ENCODE measurements around the gene NFATC2. TPM values are rescaled to one million over a fixed set of nuclear protein-coding genes. Genes with fewer than 3 reads are reported as not detected.
"Not testable (repeated sequence)": the region's sequence is repeated elsewhere in the genome, so short reads cannot be mapped to it uniquely, and the experiment has no call there.

The NFATC2 gene
- total RNA-seq, 2 experiments from 2014 or later, result 53.3 to 56.9 TPM

DNA sequence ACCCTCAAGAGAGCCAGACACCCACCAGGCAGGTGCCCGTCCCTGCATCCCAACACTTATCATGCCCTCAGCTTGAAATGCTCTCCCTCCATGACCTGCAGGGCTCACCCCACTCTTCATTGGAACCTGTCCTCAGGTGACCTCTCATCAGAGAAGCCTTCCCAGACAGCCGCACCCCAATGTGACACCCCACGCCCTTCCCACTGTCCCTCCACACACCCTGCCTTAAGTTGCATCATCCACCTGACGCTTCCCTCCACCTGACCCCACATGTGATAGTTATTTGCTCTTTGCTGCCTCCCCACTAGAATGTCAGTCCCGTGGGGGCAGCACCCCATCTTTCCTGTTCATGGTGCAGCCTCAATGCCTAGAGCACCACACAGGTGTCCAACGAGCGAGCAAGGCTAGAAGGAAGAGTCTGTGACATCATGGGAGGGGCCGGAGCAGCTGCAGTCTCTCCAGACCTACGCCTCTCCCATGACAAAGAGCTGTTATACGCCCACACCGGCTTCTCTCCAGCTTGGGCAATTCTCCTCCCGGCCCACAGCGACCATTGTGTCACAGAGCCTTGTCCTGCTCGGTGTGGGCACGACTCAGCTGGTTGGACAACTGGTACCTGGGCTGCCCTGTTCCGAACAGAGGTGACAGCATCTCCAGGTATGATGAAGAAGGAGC is 58.2 kb downstream of the NFATC2 start:
- peaks cover 81% of the 10 kb centered on the region for H3K4me1 Mint-ChIP-seq
- H3K27me3 Mint-ChIP-seq, result no peaks in the 10 kb centered on the region
- peak overlapping the region; percentile 21 for H3K27ac Mint-ChIP-seq
- no peak for DNase-seq
- ChIA-PET POLR2A (no interaction called here), CTCF (no interaction called here)
- no peak overlapping the region for H3K4me3 Mint-ChIP-seq
- peaks cover 81% of the 10 kb centered on the region for H3K36me3 Mint-ChIP-seq (ENCODE audit: low read depth)
- no peaks in the 10 kb centered on the region for H3K9me3 Mint-ChIP-seq

DNA sequence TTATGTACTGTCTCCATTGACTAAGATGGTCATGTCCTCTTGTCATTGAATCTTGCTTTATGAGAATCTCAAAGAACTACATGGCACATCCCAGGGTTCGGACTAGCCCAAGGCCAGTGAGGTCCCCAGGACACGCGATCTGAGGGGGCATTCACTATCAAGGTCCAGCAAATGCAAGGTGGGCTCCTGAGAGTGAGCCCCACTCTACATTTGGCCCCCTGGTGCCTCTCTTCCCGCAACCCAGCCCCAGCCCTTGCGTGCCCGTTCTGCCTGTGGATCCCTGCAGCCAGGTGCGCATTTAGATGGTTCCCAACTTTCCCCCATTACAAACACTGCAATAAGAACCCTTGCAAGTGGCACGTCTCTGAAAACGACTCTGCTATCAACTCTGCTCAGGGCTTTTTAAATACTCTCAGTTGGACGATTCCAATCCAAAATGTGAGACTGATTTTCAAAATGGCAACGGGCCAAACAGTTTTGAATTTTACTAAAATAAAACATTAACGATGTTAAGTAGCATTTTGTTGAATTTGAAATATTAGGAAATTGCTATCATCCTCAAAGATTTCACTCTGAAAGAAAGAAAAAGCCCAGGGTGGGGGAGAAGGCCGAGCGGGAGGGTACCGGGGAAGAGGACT is 59.6 kb downstream of the NFATC2 start:
- peaks cover 83% of the 10 kb centered on the region for H3K36me3 Mint-ChIP-seq (ENCODE audit: low read depth)
- peaks cover 87% of the 10 kb centered on the region for H3K4me1 Mint-ChIP-seq
- DNase-seq, result no peak
- ChIA-PET POLR2A (interaction anchor here (1.8 to 2.1 kb wide), 2 partner anchors 11 to 83 kb away, joined by 4 to 23 read pairs; no protein-coding TSS in a partner anchor), CTCF (interaction anchor here (2.3 kb wide), 1 partner anchor 112 kb away, joined by 12 read pairs; no protein-coding TSS in a partner anchor)
- H3K4me3 Mint-ChIP-seq, result no peak overlapping the region
- H3K9me3 Mint-ChIP-seq, result no peaks in the 10 kb centered on the region
- peak overlapping the region; percentile 38 for H3K27ac Mint-ChIP-seq
- H3K27me3 Mint-ChIP-seq, result no peaks in the 10 kb centered on the region

DNA sequence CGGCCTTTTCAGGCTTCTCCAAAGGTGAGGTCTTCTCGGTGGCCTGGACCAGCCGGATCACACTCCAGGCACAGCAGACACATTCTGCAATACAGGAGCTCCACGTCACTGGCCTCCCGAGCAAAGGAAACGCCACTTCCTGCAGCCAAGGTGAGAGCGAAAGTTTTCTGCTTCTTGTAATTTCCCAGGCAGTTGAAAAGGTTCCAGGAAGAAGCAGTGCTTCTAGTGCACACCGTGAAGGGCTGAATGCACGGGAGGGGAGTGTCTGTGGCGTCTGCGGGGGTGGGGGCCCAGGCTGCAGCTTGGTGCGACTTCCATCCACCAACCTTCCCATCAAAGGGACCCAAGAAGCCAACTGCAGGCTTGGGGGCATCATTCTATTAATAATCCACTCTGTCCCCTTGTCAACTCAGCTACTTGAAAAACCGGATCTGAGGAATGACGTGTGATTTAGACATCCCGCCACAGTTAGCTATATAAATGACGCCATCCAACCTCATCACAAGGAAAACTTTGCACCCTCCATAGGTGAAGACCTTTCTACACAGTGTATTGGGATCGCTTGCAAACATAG is 61.1 kb downstream of the NFATC2 start:
- Mint-ChIP-seq H3K4me3 (peak overlapping the region; percentile 58), H3K9me3 (peaks cover 3% of the 10 kb centered on the region), H3K27ac (peak overlapping the region; percentile 80), H3K27me3 (no peaks in the 10 kb centered on the region), H3K36me3 (ENCODE audit: low read depth) (peaks cover 78% of the 10 kb centered on the region), H3K4me1 (peaks cover 88% of the 10 kb centered on the region)
- ChIA-PET POLR2A (interaction anchor here (0.7 to 2.7 kb wide), 13 partner anchors 11 to 523 kb away, joined by 3 to 23 read pairs (median 4); partner anchors contain the start of genes DPM1, MOCS3 and NFATC2), CTCF (interaction anchor here (0.6 to 2.3 kb wide), 4 partner anchors 12 to 115 kb away, joined by 3 to 12 read pairs (median 4); no protein-coding TSS in a partner anchor)
- DNase-seq, result peak; percentile 63

DNA sequence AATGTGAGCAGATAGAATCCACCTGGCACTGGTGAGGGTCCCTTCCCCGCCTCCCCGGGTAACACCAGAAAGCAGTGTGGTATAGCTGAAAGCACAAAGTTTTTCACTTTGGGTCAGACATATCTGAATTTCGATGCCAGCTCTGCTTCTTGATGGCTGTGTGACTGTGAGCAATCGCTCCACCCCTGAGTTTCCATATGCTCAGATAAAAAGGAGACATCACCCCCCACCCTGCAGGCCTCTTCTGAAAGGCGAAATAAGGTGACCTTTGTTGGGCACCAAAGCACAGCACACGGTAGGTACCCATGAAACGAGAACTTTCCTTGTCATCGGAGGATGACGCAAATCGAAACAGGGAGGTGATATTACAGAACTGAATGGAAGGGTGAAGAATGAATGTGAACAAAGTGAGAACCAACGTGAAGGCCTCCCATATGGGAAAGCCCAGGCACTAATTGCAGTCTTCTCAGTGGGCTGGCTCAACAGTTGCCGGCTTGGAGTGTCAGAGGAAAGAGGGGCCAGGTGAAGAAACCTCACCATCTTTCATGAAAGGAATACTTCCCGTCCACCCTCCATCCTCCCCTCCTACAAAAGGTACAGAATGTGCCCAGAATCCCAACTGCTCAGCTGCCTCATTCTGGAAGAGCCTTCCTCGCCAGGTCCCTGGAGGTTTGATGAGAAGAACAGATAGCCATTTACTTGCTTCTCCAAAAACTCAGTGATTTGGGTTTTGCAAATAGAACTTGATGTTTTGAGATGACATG is 61.8 kb downstream of the NFATC2 start:
- Mint-ChIP-seq H3K9me3 (peaks cover 3% of the 10 kb centered on the region), H3K36me3 (ENCODE audit: low read depth) (peaks cover 76% of the 10 kb centered on the region), H3K27me3 (no peaks in the 10 kb centered on the region), H3K4me1 (peaks cover 86% of the 10 kb centered on the region), H3K27ac (peak overlapping the region; percentile 80), H3K4me3 (peak overlapping the region; percentile 58)
- ChIA-PET CTCF (interaction anchor here (2.3 kb wide), 1 partner anchor 114 kb away, joined by 12 read pairs; no protein-coding TSS in a partner anchor), POLR2A (interaction anchor here (0.7 to 2.7 kb wide), 13 partner anchors 10 to 523 kb away, joined by 3 to 23 read pairs (median 4); partner anchors contain the start of genes DPM1, MOCS3 and NFATC2)
- DNase-seq, result peak; percentile 50

DNA sequence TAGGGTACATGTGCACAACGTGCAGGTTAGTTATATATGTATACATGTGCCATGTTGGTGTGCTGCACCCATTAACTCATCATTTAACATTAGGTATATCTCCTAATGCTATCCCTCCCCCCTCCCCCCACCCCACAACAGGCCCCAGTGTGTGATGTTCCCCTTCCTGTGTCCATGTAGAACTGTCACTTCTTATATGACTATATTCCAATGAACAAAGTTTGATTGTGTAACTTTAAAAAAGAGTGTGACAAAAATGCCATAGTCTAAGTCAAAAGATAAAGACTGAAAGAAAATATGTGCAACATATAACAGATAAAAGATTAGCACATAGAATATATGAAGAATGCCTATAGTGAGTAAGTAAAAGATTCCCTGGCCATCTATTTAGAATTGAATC is 66.4 kb downstream of the NFATC2 start:
- H3K4me3 Mint-ChIP-seq, DNase-seq, H3K27me3 Mint-ChIP-seq, H3K27ac Mint-ChIP-seq, H3K9me3 Mint-ChIP-seq, CTCF ChIA-PET: not testable (repeated sequence)
- Mint-ChIP-seq H3K4me1 (peaks cover 77% of the 10 kb centered on the region), H3K36me3 (ENCODE audit: low read depth) (peaks cover 74% of the 10 kb centered on the region)
- POLR2A ChIA-PET, result interaction anchor here (0.6 to 0.9 kb wide), 2 partner anchors 10 to 22 kb away, joined by 3 to 4 read pairs; no protein-coding TSS in a partner anchor

DNA sequence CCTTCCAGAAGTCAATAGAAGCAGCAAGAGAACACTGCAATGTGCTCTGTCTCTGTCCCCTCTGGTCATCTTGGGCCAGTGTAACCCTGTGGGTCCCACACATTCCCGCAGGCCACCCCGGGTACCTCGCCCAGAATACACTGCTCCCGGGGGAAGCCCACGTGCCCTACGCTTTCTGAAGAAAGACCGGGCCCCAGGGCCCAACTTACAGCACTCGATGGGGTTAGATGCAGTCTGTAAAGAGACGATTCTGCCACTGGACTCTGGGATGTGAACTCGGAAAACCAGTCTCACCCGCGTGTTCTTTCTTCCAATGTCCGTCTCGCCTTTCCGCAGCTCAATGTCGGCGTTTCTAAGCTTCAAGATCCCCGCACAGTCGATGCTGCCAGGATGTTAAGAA is 68.7 kb downstream of the NFATC2 start:
- Mint-ChIP-seq H3K36me3 (ENCODE audit: low read depth) (peaks cover 82% of the 10 kb centered on the region), H3K27ac (no peak overlapping the region), H3K4me1 (peaks cover 76% of the 10 kb centered on the region), H3K9me3 (peaks cover 3% of the 10 kb centered on the region), H3K27me3 (no peaks in the 10 kb centered on the region), H3K4me3 (no peak overlapping the region)
- CTCF ChIA-PET, result interaction anchor here (1.7 kb wide), 1 partner anchor 122 kb away, joined by 3 read pairs; no protein-coding TSS in a partner anchor
- POLR2A ChIA-PET, result interaction anchor here (1.1 to 1.7 kb wide), 3 partner anchors 9 to 68 kb away, joined by 3 to 5 read pairs (median 3); partner anchors contain the start of gene NFATC2
- no peak for DNase-seq

DNA sequence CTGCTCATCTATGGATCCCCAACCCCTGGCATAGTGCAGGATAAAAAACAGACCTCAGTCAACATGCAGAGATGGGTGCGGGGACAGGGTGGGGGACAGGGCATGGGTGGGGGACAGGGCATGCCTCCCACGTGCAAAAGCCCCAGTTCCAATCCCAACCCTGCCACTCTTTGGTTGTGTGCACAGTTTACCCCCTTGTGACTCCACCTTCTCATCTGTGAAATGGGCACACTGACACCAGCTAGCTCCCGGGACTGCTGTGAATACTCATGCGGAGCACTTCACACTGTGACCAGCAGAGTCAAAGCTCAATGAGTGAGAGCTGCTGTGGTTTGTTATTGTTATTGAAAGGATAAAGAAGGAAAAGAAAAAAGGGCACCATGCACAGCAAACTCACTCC is 69.3 kb downstream of the NFATC2 start:
- POLR2A ChIA-PET, result interaction anchor here (1.1 to 1.7 kb wide), 3 partner anchors 9 to 69 kb away, joined by 3 to 5 read pairs (median 3); partner anchors contain the start of gene NFATC2
- no peak for DNase-seq
- CTCF ChIA-PET, result interaction anchor here (0.7 to 1.7 kb wide), 2 partner anchors 27 to 122 kb away, joined by 3 read pairs; no protein-coding TSS in a partner anchor
- peaks cover 82% of the 10 kb centered on the region for H3K36me3 Mint-ChIP-seq (ENCODE audit: low read depth)
- peak overlapping the region; percentile 16 for H3K27ac Mint-ChIP-seq
- no peaks in the 10 kb centered on the region for H3K27me3 Mint-ChIP-seq
- H3K4me3 Mint-ChIP-seq, result no peak overlapping the region
- H3K4me1 Mint-ChIP-seq, result peaks cover 76% of the 10 kb centered on the region
- peaks cover 3% of the 10 kb centered on the region for H3K9me3 Mint-ChIP-seq

DNA sequence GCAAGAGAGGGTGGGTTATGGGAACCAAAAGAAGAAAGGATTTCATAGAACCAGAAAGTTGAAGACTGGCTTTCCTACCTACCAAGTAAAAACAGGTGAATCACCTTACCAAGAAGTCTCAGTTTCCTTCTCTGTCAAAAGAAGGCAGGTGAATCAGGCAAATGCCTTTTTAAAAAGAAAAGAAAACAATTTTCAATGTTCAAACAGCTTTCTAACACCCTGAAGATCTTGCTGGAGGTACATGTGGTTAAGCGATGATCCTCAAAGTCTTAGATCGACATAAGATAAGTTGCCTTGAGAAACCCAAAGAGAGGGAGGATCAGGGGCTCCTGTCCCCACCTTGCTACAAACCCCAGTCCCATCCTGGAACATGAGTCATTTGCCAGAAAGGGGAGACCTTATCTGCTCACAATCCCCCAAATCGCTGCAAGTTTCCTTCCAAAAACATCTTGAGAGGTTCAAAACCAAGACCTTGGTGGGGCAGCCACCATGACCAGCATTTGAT is 71.6 kb downstream of the NFATC2 start:
- H3K36me3 Mint-ChIP-seq (ENCODE audit: low read depth), result peaks cover 80% of the 10 kb centered on the region
- peaks cover 69% of the 10 kb centered on the region for H3K4me1 Mint-ChIP-seq
- ChIA-PET CTCF (interaction anchor here (1.3 to 1.6 kb wide), 3 partner anchors 71 to 153 kb away, joined by 4 read pairs; partner anchors contain the start of gene NFATC2), POLR2A (interaction anchor here (1.1 to 2.5 kb wide), 6 partner anchors 10 to 85 kb away, joined by 3 to 7 read pairs (median 5); no protein-coding TSS in a partner anchor)
- H3K4me3 Mint-ChIP-seq, result no peak overlapping the region
- H3K27ac Mint-ChIP-seq, result peak overlapping the region; percentile 88
- peak; percentile 27 for DNase-seq
- no peaks in the 10 kb centered on the region for H3K9me3 Mint-ChIP-seq
- no peaks in the 10 kb centered on the region for H3K27me3 Mint-ChIP-seq

DNA sequence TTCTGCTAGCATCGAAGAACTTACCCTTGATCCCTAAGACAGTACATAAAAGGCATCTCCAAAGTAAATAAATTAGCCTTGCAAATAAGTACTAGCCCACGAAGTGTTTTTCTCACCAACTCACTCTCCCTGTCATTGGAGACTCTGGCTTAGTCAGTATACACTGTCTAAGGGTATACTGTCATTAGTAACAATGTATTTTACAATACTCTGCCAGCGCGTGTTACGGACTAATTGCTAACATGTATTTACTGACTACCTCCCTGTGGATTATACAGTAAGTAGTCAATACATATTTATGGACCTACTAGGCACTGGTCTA is 72.1 kb downstream of the NFATC2 start:
- ChIA-PET POLR2A (interaction anchor here (0.6 to 2.5 kb wide), 7 partner anchors 10 to 84 kb away, joined by 3 to 7 read pairs (median 4); no protein-coding TSS in a partner anchor), CTCF (interaction anchor here (1.3 to 1.6 kb wide), 3 partner anchors 72 to 154 kb away, joined by 4 read pairs; partner anchors contain the start of gene NFATC2)
- peaks cover 79% of the 10 kb centered on the region for H3K36me3 Mint-ChIP-seq (ENCODE audit: low read depth)
- H3K4me3 Mint-ChIP-seq, result no peak overlapping the region
- no peak for DNase-seq
- peaks cover 68% of the 10 kb centered on the region for H3K4me1 Mint-ChIP-seq
- H3K27ac Mint-ChIP-seq, result peak overlapping the region; percentile 88
- H3K27me3 Mint-ChIP-seq, result no peaks in the 10 kb centered on the region
- H3K9me3 Mint-ChIP-seq, result no peaks in the 10 kb centered on the region

DNA sequence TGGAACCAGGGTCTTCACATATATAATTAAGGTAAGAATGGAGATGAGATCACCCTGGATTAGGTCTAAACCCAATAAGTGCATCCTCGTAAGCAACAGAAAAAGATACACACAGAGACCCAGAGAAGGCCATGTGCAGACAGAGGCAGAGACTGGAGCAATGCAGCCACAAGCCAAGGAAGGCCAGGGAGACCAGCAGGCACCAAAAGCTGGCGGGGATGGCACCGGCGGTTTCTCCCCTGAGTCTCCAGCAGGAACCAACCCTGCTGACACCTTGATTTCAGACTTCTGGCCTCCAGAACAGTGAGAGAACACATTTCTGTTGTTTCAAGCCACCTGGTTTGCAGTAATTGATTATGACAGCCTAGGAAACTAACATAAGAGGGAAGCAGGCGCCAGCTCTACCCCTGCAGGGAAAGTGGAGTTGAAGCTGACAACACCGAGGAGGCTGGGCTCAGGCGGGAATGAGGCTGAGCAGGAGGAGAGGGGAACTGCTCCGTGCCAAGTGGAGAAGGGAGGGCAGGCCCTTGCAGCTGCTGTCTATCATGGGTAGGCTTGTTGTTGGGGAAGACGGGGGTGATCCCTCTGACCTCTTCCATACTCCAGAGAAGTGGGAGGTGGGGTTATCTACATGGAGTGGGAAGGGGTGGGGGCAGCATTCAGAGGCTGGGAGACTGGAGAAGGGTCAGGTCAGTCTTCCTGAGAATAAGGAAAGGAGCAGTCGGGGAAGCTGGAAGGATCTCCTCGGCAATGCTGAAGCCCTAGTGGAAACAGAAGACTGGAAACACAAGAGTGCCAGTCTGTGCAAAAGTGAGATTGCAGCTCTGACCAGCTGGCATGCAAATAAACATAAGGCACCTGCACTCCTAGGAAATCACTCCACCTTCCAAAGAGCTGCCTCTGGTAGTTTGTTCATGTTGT is 72.7 kb downstream of the NFATC2 start:
- CTCF ChIA-PET, result interaction anchor here (1.3 to 1.6 kb wide), 3 partner anchors 72 to 155 kb away, joined by 4 read pairs; partner anchors contain the start of gene NFATC2
- no peaks in the 10 kb centered on the region for H3K9me3 Mint-ChIP-seq
- H3K4me1 Mint-ChIP-seq, result peaks cover 70% of the 10 kb centered on the region
- no peaks in the 10 kb centered on the region for H3K27me3 Mint-ChIP-seq
- H3K27ac Mint-ChIP-seq, result peak overlapping the region; percentile 88
- no peak overlapping the region for H3K4me3 Mint-ChIP-seq
- peaks cover 81% of the 10 kb centered on the region for H3K36me3 Mint-ChIP-seq (ENCODE audit: low read depth)
- POLR2A ChIA-PET, result interaction anchor here (0.6 to 2.5 kb wide), 4 partner anchors 11 to 65 kb away, joined by 3 to 7 read pairs (median 6); no protein-coding TSS in a partner anchor
- DNase-seq, result no peak

DNA sequence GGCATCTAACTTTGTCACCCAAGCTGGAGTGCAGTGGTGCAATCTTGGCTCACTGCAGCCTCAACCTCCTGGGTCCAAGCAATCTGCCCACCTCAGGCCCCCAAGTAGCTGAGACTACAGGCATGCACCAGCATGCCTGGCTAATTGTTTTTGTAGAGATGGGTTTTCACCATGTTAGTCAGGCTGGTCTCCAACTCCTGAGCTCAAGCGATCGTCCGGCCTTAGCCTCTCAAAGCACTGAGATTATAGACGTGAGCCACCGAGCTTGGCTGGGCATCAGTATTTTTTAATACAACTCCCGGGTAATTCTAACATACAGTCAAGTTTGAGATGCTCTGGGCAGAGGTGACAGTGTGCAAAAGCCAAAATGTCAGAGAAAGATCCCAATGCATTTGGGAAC is 73.5 kb downstream of the NFATC2 start:
- Mint-ChIP-seq H3K27ac (peak overlapping the region; percentile 75), H3K9me3 (no peaks in the 10 kb centered on the region), H3K4me3 (no peak overlapping the region), H3K36me3 (ENCODE audit: low read depth) (peaks cover 85% of the 10 kb centered on the region), H3K27me3 (no peaks in the 10 kb centered on the region), H3K4me1 (peaks cover 75% of the 10 kb centered on the region)
- ChIA-PET POLR2A (no interaction called here), CTCF (no interaction called here)
- no peak for DNase-seq

Measured in activated CD4-positive, alpha-beta memory T cell treated with anti-CD3 and anti-CD28 coated beads, Interleukin-2, amount 10 ng/mL, durations not matched to agents 7 days and 5 days (primary cell).